Measurements from ENCODE around the gene SAMSN1.
A peak's percentile ranks its signal among the peaks of the same experiment; 100 is the strongest.
"Not testable (repeated sequence)": the region's sequence is repeated elsewhere in the genome, so short reads cannot be mapped to it uniquely, and the experiment has no call there.

Gene SAMSN1

GRCh38 chr21:14527696-14528652 lies 18.1 kb downstream of the SAMSN1 start:
- no peak for DNase-seq

- DNase-seq, result no peak
Observed at GRCh38 chr21:14526836-14527695, 19.0 kb downstream of the SAMSN1 start.

DNA sequence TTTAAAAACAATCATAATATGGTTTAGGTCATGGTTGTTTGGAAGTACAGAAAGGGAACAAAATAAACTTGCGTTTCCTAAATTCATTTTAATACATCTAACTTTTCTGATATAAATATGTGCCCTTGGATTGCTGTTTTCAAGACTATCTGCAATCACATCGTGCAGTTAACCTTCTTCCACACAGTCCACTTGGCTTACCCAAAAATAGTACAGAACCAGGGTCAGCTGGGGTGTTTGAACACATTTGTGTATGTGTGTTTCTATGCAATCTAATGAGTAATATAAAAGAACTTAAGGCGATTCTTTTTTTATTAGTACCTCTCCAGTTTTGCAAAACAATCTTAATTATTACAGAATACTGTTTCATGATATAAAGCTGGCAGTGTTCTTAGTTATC lies 19.9 kb downstream of the SAMSN1 start:
- no peak for DNase-seq

DNA sequence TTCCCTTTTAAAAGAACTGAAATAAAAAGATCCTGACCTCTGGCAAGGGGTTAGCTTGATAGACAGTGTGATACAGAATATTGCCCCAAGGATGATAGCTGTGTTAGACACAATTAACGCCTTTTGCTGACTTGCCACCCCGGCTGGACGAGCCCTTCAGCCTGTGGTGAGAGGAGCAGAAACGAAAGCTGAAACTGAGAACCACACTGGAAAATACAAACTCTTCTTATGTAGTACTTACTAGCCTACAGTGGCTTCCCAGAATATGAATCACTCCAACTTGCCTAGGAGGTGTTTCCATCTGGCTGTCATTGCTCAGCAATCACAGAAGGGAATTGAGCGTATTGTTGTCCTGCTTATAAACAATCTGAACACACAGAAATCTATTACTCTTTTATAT lies 22.9 kb downstream of the SAMSN1 start:
- peak; percentile 16 for DNase-seq

GRCh38 chr21:14522736-14523135 lies 23.4 kb downstream of the SAMSN1 start:
- no peak for DNase-seq

DNA sequence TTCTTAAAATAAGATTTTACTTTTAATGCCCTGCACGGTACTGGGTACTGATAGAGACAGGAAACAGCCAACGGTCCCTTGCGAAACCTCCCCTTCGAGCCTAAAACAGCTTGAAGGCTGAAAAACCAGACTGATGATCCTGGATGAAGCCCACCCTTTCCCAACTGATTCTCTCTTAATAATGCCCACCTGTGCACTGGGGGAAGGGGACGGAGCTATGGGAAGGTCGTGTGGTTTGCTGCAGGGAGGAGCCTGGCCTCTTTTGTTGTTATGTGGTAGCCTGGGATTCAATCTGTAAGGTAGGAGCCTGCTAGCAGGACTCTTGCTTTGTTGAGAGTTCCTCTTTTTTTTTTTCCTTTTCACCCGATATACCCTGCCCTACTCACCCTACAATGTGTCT lies 25.6 kb downstream of the SAMSN1 start:
- no peak for DNase-seq

DNA sequence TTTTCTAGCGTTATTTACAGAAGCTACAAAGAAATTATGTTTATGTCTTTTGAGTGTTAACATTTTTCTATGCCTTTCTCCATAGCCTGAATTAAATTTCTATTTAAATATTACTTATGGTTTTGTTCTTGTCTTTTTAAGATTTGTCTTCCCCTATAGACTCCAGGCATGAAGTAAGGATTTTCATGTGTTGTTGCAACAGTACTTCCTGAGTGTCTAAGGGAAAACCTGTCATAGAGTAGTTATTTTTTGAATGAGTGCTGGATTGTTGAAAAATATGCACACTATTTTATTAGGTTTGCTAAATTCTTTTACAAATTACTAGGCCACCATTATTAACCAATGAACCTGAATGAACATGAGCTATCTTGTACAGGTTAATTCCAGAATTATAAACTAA lies 27.1 kb downstream of the SAMSN1 start:
- no peak for DNase-seq

DNA sequence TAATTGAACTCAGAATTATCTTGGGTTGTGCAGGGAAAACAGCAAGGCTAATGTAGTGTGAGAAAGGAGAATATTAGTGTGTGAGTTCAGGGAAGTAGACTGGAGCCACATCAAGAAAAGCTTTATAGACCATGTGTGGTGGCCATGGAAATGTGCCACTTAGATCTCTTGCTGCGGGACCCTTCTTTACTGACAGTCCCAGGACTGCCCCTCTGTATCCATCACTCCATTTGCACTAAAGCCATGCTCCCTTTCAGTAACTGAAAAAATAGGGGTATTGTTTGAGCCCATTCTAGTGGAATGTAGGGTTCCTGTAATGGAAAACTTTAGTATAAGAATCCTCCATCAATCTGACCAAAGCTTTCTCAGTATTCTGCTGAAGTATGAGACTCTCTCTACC lies 32.3 kb downstream of the SAMSN1 start:
- no peak for DNase-seq

DNA sequence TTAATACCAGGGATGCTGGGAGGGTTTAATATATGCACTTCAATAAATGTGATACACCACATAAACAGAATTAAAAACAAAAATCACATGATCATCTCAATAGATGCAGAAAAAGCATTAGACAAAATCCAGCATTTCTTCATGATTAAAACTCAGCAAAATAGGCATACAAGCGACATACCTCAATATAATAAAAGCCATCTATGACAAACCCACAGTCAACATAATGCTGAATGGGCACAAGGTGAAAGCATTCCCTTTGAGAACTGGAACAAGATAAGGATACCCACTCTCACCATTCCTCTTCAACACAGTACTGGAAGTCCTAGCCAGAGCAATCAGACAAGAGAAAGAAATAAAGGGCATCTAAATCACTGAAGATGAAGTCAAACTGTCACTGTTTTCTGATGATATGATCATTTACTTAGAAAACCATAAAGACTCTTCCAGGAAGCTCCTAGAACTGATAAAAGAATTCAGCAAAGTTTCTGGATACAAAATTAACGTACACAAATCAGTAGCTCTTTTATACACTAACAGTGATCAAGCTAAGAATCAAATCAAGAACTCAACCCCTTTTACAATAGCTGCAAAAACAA lies 39.2 kb downstream of the SAMSN1 start:
- DNase-seq, result not testable (repeated sequence)

DNA sequence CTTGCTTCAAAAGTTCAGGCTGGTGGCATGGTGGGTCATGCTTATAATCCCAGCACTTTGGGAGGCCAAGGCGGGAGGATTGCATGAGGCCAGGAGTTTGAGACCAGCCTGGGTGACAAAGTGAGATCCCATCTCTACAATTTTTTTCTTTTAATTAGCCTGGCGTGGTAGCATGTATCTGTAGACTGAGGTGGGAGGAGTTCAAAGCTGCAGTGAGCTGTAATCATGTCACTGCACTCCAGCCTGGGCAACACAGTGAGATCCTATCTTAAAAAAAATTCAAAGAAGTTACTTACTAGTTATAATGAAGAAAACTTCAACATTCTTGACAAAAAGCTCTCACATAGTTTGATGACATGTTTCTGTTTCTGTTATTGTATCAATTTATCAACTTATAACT lies 45.2 kb downstream of the SAMSN1 start:
- no peak for DNase-seq

- no peak for DNase-seq
Observed at GRCh38 chr21:14499316-14499715, 46.8 kb downstream of the SAMSN1 start.

GRCh38 chr21:14497825-14498224 lies 48.3 kb downstream of the SAMSN1 start:
- no peak for DNase-seq

DNA sequence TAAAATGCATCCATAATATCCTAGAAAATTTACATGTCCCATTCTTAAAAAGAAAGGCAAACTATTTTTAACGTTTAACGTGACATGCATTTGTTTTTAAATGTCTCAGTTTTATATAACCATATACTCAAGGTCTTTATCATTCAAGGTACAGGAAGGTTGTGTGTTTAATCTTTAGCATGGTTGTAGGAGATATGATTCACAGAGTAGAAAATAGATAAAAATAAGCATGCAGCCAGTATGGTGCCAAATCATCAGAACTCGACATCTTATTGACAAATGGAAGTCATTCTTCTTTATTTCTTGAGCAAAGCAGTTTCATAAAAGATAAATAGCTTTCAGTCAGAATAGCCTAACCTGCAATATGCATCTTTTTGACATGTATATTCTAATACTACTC lies 51.0 kb downstream of the SAMSN1 start:
- DNase-seq, result no peak

DNA sequence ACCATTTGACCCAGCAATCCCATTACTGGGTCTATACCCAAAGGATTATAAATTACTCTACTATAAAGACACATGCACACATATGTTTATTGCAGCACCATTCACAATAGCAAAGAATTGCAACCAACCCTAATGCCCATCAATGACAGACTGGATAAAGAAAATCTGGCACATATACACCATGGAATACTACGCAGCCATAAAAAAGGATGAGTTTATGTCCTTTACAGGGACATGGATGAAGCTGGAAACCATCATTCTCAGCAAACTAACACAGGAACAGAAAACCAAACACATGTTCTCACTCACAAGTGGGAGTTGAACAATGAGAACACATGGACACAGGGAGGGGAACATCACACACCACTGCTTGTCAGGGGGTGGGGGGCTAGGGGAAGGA lies 51.9 kb downstream of the SAMSN1 start:
- DNase-seq, result not testable (repeated sequence)

DNA sequence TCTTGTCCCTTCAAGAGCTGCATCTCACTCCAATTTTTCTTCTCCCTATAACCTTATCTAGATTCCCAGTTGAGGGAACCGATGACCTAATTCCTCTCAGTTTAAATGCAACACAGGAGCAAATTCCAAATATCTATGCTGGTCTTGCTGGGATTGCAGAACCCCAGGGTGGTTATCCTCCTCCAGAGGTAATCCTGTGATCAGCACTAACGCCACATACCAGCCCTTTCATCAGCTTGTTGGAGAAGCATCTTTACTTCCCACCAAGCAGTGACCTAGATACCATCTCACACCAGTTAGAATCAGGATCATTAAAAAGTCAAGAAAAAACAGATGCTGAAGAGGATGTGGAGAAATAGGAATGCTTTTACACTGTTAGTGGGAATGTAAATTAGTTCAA lies 52.4 kb downstream of the SAMSN1 start:
- DNase-seq, result no peak

DNA sequence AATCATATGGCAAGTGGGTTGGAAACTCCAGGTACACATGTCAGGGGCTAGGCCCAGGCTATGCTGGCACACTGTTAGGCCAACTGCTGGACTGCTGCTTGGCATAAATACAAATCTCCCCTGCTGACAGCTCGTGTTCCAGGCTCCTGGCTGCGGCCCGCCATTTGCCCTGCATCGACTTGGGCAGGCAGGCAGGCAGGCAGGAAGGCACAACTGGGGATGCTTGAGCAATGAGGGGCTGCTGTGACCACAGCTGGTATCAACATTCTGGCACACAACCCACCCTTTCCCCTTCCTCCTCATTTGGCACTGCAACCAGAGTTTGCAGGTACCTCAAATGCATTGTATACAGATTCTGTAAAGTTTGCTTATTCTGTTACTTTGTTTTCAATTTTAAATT lies 53.2 kb downstream of the SAMSN1 start:
- no peak for DNase-seq

GRCh38 chr21:14491269-14491681 lies 54.8 kb downstream of the SAMSN1 start:
- DNase-seq, result no peak

DNA sequence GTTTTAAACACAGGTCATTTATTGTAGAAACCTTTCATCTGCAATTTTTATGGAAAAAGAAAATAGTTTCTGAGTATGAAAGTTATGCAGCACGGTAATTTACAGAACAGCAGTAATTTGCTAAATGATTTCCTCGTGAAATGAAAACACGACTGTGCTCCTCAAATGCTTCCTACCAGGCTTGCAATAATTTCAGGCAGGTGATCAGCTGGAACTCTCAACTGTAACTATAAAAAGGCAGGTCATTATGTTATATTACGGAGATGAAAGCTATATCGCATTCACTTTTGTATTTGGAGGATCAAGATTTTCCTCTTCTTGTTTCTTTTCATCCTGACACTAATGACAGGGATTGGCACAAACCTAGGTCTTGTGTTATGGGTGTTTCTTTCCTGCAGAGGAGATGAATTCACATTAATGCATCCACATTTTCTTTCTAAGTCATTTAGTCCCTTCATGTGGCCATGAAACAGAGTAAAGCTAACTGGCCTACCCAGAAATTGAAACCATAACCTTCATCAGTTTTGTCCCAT lies 57.4 kb downstream of the SAMSN1 start:
- no peak for DNase-seq

GRCh38 chr21:14487490-14488432 lies 58.4 kb downstream of the SAMSN1 start:
- DNase-seq, result no peak

GRCh38 chr21:14486869-14487268 lies 59.2 kb downstream of the SAMSN1 start:
- no peak for DNase-seq

- no peak for DNase-seq
Observed at GRCh38 chr21:14484188-14485009, 61.7 kb downstream of the SAMSN1 start.

All from eye (tissue), 1 donor.